Adrenal gland (tissue), 5 donors: ENCODE results near the gene C16orf96.

ENCODE experiments used
- POLR2A ChIP-seq, 2 donors: fragments of 450-650 bp; IDR thresholded peaks; one replicate each; pipeline ENCODE4 v1.6.1; 2017; ENCODE audit warnings: antibody characterized with exemption in 2 of 2, mild to moderate bottlenecking in 2 of 2, moderate library complexity in 1 of 2
- TF ChIP-seq, protein P1 (sequence below), 6 experiments: fragments of 450-650 bp in 4 of 6; fragments of 200-600 bp in 2 of 6; sonication (generic) in 1 of 6; IDR thresholded peaks; 1 replicate in 5 of 6; 2 replicates in 1 of 6; pipeline versions ENCODE4 v1.5.1 to v1.8.0; 2016 to 2021; ENCODE audit warnings: antibody characterized with exemption in 6 of 6, mild to moderate bottlenecking in 2 of 6, moderate library complexity in 1 of 6
- donor health status: DM: no; HTN: no; CAD: no.

DNA sequence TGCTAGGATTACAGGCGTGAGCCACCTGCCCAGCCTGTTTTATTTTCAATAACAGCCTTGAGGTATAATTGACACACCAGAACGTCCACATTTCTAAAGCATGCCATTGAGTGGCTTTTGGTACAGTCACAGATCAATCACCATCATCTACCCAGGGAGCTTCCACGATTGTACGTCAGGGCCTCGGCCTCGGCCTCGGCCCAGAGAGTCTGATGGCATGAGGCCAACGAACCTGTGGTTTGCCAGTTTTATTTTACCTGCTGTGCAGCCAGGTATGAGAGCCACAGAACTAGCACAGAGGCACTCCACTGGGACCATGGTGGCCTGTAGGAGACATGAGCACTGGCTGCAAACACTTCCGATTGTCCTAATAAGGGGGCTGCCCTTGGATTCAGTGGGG is 50.2 kb downstream of the C16orf96 start:
- TF ChIP-seq, protein P1, sequence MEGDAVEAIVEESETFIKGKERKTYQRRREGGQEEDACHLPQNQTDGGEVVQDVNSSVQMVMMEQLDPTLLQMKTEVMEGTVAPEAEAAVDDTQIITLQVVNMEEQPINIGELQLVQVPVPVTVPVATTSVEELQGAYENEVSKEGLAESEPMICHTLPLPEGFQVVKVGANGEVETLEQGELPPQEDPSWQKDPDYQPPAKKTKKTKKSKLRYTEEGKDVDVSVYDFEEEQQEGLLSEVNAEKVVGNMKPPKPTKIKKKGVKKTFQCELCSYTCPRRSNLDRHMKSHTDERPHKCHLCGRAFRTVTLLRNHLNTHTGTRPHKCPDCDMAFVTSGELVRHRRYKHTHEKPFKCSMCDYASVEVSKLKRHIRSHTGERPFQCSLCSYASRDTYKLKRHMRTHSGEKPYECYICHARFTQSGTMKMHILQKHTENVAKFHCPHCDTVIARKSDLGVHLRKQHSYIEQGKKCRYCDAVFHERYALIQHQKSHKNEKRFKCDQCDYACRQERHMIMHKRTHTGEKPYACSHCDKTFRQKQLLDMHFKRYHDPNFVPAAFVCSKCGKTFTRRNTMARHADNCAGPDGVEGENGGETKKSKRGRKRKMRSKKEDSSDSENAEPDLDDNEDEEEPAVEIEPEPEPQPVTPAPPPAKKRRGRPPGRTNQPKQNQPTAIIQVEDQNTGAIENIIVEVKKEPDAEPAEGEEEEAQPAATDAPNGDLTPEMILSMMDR (IDR thresholded peaks at IDR 0.05), result no peak
- no peak for TF ChIP-seq POLR2A (IDR thresholded peaks at IDR 0.05)
